Ovary (tissue), 3 donors: ENCODE data around the gene CBX8.

ENCODE experiments used
- CTCF ChIP-seq, 3 donors: fragments of 450-650 bp in 2 of 3; fragments of 200-600 bp in 1 of 3; IDR thresholded peaks; one replicate each; pipeline versions ENCODE4 v1.5.1 to v1.8.0; 2016 to 2022; ENCODE audit warnings: antibody characterized with exemption in 3 of 3, mild to moderate bottlenecking in 1 of 3
- EP300 ChIP-seq: sonication (generic); formaldehyde crosslinking; IDR thresholded peaks from one replicate; pipeline ENCODE4 v1.6.1; 2017; ENCODE audit warnings: antibody characterized with exemption
- POLR2A ChIP-seq: fragments of 450-650 bp; IDR thresholded peaks from one replicate; pipeline ENCODE4 v1.6.1; 2017; ENCODE audit warnings: antibody characterized with exemption, mild to moderate bottlenecking, moderate library complexity
- donor health status: DM: no; HTN: no; CAD: no.

- TF ChIP-seq EP300 (no peak), CTCF (IDR thresholded peaks at IDR 0.05) (no peak), POLR2A (no peak)
These were observed 49.9 kb downstream of the CBX8 start for GRCh38 chr17:79746889-79747507.
